Effector memory CD8-positive, alpha-beta T cell (primary cell): Measurements from ENCODE around the gene ZFPM1.
A peak's percentile ranks its signal among the peaks of the same experiment; 100 is the strongest.

Source experiments
- ATAC-seq: fragments of 150-1000 bp; cut with Tn5 transposase; replicated peaks from 2 replicates; pipeline ENCODE4 v1.10.0; 2021; ENCODE audit warnings: mild to moderate bottlenecking, moderate library complexity
- DNase-seq, 3 experiments: peaks; one replicate each; pipeline ENCODE4 v3.0.0; 2021
- H3K27ac Mint-ChIP-seq, 2 donors: one replicate each; pipeline ENCODE4 v1.8.0; 2022; ENCODE audit warnings: mild to moderate bottlenecking in 2 of 2, mixed read lengths in 2 of 2, moderate library complexity in 2 of 2
- H3K27me3 Mint-ChIP-seq, 2 donors: one replicate each; pipeline ENCODE4 v1.8.0; 2022; ENCODE audit warnings: mixed read lengths in 2 of 2
- H3K36me3 Mint-ChIP-seq: one replicate; pipeline ENCODE4 v1.8.0; 2022; ENCODE audit warnings: mild to moderate bottlenecking, moderate library complexity, mixed read lengths; ENCODE audit not compliant: insufficient read depth
- H3K4me1 Mint-ChIP-seq, 2 donors: one replicate each; pipeline ENCODE4 v1.8.0; 2022; ENCODE audit warnings: low read depth in 2 of 2, mixed read lengths in 2 of 2
- H3K4me3 Mint-ChIP-seq, 2 donors: one replicate each; pipeline ENCODE4 v1.8.0; 2022; ENCODE audit warnings: mild to moderate bottlenecking in 2 of 2, mixed read lengths in 2 of 2, moderate library complexity in 2 of 2
- H3K9me3 Mint-ChIP-seq, 2 donors: one replicate each; pipeline ENCODE4 v1.8.0; 2022; ENCODE audit warnings: mixed read lengths in 2 of 2

The ZFPM1 gene

GRCh38 chr16:88552166-88552565 lies 99.1 kb downstream of the ZFPM1 start:
- peak overlapping the region; percentile 71 to 75 for H3K27ac Mint-ChIP-seq
- H3K9me3 Mint-ChIP-seq = no peaks in the 10 kb centered on the region
- peaks cover 27 to 37% of the 10 kb centered on the region in 2 donors for H3K4me1 Mint-ChIP-seq
- peak overlapping the region in 1 of 2 donors; percentile 27 for H3K4me3 Mint-ChIP-seq
- peaks cover 3% of the 10 kb centered on the region for H3K36me3 Mint-ChIP-seq
- no peaks in the 10 kb centered on the region for H3K27me3 Mint-ChIP-seq
- DNase-seq = no peak
- no peak for ATAC-seq

- Mint-ChIP-seq H3K27ac (peak overlapping the region; percentile 71 to 75), H3K4me3 (peak overlapping the region in 1 of 2 donors; percentile 27), H3K4me1 (peaks cover 27 to 38% of the 10 kb centered on the region in 2 donors), H3K27me3 (no peaks in the 10 kb centered on the region), H3K9me3 (no peaks in the 10 kb centered on the region), H3K36me3 (peaks cover 3% of the 10 kb centered on the region)
- no peak for DNase-seq
- peak; percentile 10 for ATAC-seq
Measured at GRCh38 chr16:88552815-88553214, 99.7 kb downstream of the ZFPM1 start.

GRCh38 chr16:88553739-88554138 lies 100.7 kb downstream of the ZFPM1 start:
- Mint-ChIP-seq H3K36me3 (peaks cover under 1% of the 10 kb centered on the region), H3K9me3 (no peaks in the 10 kb centered on the region), H3K4me3 (no peak overlapping the region), H3K27me3 (no peaks in the 10 kb centered on the region), H3K4me1 (peaks cover 23 to 31% of the 10 kb centered on the region in 2 donors), H3K27ac (no peak overlapping the region)
- DNase-seq (no peak), ATAC-seq (no peak)

- peak overlapping the region in 1 of 2 donors; percentile 35 for H3K27ac Mint-ChIP-seq
- H3K27me3 Mint-ChIP-seq = peaks cover 0 to under 1% of the 10 kb centered on the region in 2 donors
- DNase-seq (no peak), ATAC-seq (no peak)
- H3K9me3 Mint-ChIP-seq = no peaks in the 10 kb centered on the region
- H3K4me1 Mint-ChIP-seq = peaks cover 17 to 25% of the 10 kb centered on the region in 2 donors
- peaks cover 3% of the 10 kb centered on the region for H3K36me3 Mint-ChIP-seq
- H3K4me3 Mint-ChIP-seq = peak overlapping the region in 1 of 2 donors; percentile 45
Measured at GRCh38 chr16:88554711-88555264, 101.7 kb downstream of the ZFPM1 start.

- peak overlapping the region in 1 of 2 donors; percentile 2 for H3K27ac Mint-ChIP-seq
- DNase-seq (no peak), ATAC-seq (no peak)
- peaks cover 3% of the 10 kb centered on the region for H3K36me3 Mint-ChIP-seq
- H3K27me3 Mint-ChIP-seq = peaks cover 0 to 8% of the 10 kb centered on the region in 2 donors
- peaks cover 9 to 14% of the 10 kb centered on the region in 2 donors for H3K4me1 Mint-ChIP-seq
- H3K9me3 Mint-ChIP-seq = no peaks in the 10 kb centered on the region
- no peak overlapping the region for H3K4me3 Mint-ChIP-seq
Measured at GRCh38 chr16:88556294-88556988, 103.4 kb downstream of the ZFPM1 start.

GRCh38 chr16:88558457-88559442 lies 105.7 kb downstream of the ZFPM1 start:
- H3K4me3 Mint-ChIP-seq = no peak overlapping the region
- no peak for DNase-seq
- peaks cover 3% of the 10 kb centered on the region for H3K36me3 Mint-ChIP-seq
- ATAC-seq = peak; percentile 46
- H3K27ac Mint-ChIP-seq = no peak overlapping the region
- no peaks in the 10 kb centered on the region for H3K9me3 Mint-ChIP-seq
- H3K4me1 Mint-ChIP-seq = peaks cover 0 to 9% of the 10 kb centered on the region in 2 donors
- H3K27me3 Mint-ChIP-seq = peaks cover 0 to 8% of the 10 kb centered on the region in 2 donors

GRCh38 chr16:88560714-88561484 lies 107.8 kb downstream of the ZFPM1 start:
- Mint-ChIP-seq H3K4me3 (no peak overlapping the region), H3K27ac (no peak overlapping the region), H3K27me3 (peaks cover 0 to 8% of the 10 kb centered on the region in 2 donors), H3K36me3 (peaks cover 3% of the 10 kb centered on the region), H3K4me1 (peaks cover 0 to 9% of the 10 kb centered on the region in 2 donors), H3K9me3 (no peaks in the 10 kb centered on the region)
- DNase-seq = no peak
- no peak for ATAC-seq

- peaks cover 3% of the 10 kb centered on the region for H3K36me3 Mint-ChIP-seq
- peak overlapping the region in 1 of 2 donors; percentile 24 for H3K4me3 Mint-ChIP-seq
- ATAC-seq (peak; percentile 67), DNase-seq (peak; percentile 29 to 50 (median 39))
- peaks cover 0 to 8% of the 10 kb centered on the region in 2 donors for H3K27me3 Mint-ChIP-seq
- no peak overlapping the region for H3K27ac Mint-ChIP-seq
- H3K4me1 Mint-ChIP-seq = peaks cover 0 to 9% of the 10 kb centered on the region in 2 donors
- no peaks in the 10 kb centered on the region for H3K9me3 Mint-ChIP-seq
Measured at GRCh38 chr16:88561485-88562359, 108.6 kb downstream of the ZFPM1 start.

GRCh38 chr16:88566158-88566557 lies 113.1 kb downstream of the ZFPM1 start:
- peaks cover 18% of the 10 kb centered on the region for H3K36me3 Mint-ChIP-seq
- no peaks in the 10 kb centered on the region for H3K9me3 Mint-ChIP-seq
- no peaks in the 10 kb centered on the region for H3K27me3 Mint-ChIP-seq
- ATAC-seq (no peak), DNase-seq (no peak)
- H3K27ac Mint-ChIP-seq = no peak overlapping the region
- H3K4me3 Mint-ChIP-seq = no peak overlapping the region
- peaks cover 9% of the 10 kb centered on the region in 2 donors for H3K4me1 Mint-ChIP-seq

- H3K9me3 Mint-ChIP-seq = no peaks in the 10 kb centered on the region
- no peaks in the 10 kb centered on the region for H3K27me3 Mint-ChIP-seq
- peaks cover 25% of the 10 kb centered on the region for H3K36me3 Mint-ChIP-seq
- peaks cover 13 to 24% of the 10 kb centered on the region in 2 donors for H3K4me1 Mint-ChIP-seq
- peak overlapping the region; percentile 82 to 89 for H3K27ac Mint-ChIP-seq
- ATAC-seq (no peak), DNase-seq (no peak)
- peak overlapping the region; percentile 83 to 88 for H3K4me3 Mint-ChIP-seq
Measured at GRCh38 chr16:88568710-88569613, 115.9 kb downstream of the ZFPM1 start.

GRCh38 chr16:88569614-88569984 lies 116.5 kb downstream of the ZFPM1 start:
- DNase-seq = no peak
- H3K36me3 Mint-ChIP-seq = peaks cover 32% of the 10 kb centered on the region
- ATAC-seq = peak; percentile 35
- H3K4me3 Mint-ChIP-seq = peak overlapping the region; percentile 83 to 88
- peaks cover 13 to 24% of the 10 kb centered on the region in 2 donors for H3K4me1 Mint-ChIP-seq
- peak overlapping the region; percentile 82 to 89 for H3K27ac Mint-ChIP-seq
- H3K9me3 Mint-ChIP-seq = no peaks in the 10 kb centered on the region
- H3K27me3 Mint-ChIP-seq = no peaks in the 10 kb centered on the region
